Glutamatergic neuron (in vitro differentiated cells): ENCODE measurements around the gene CFTR. TPM values are rescaled to one million over a fixed set of nuclear protein-coding genes. Genes with fewer than 3 reads are reported as not detected.

ENCODE experiments used
- DNase-seq: peaks from one replicate; pipeline ENCODE4 v3.0.0; 2022
- H3K27ac Mint-ChIP-seq: one replicate; pipeline ENCODE4 v1.8.0; 2020; ENCODE audit warnings: mild to moderate bottlenecking, mixed read lengths, inconsistent platforms; ENCODE audit not compliant: unreplicated experiment
- H3K27me3 Mint-ChIP-seq: one replicate; pipeline ENCODE4 v1.8.0; 2020; ENCODE audit warnings: mild to moderate bottlenecking, moderate library complexity, mixed read lengths, inconsistent platforms; ENCODE audit not compliant: unreplicated experiment
- H3K36me3 Mint-ChIP-seq: one replicate; pipeline ENCODE4 v1.8.0; 2020; ENCODE audit warnings: mild to moderate bottlenecking, mixed read lengths, inconsistent platforms; ENCODE audit not compliant: unreplicated experiment
- H3K4me1 Mint-ChIP-seq: one replicate; pipeline ENCODE4 v1.8.0; 2020; ENCODE audit warnings: mild to moderate bottlenecking, low read depth, mixed read lengths, inconsistent platforms; ENCODE audit not compliant: unreplicated experiment
- H3K4me3 Mint-ChIP-seq: one replicate; pipeline ENCODE4 v1.8.0; 2020; ENCODE audit warnings: mild to moderate bottlenecking, mixed read lengths, inconsistent platforms; ENCODE audit not compliant: unreplicated experiment
- H3K9me3 Mint-ChIP-seq: one replicate; pipeline ENCODE4 v1.8.0; 2020; ENCODE audit warnings: mild to moderate bottlenecking, moderate library complexity, mixed read lengths, inconsistent platforms; ENCODE audit not compliant: unreplicated experiment
- CTCF ChIP-seq: fragments of 200-600 bp; sonication (generic); IDR thresholded peaks from one replicate; pipeline ENCODE4 v1.5.0; 2021; ENCODE audit not compliant: partially characterized antibody, unreplicated experiment
- total RNA-seq: library from RNA; stranded (reverse); fragmentation: NEBNext Ultra II Directional; extraction: Animal tissue kit (Norgen Biotek cat#: 25700); gene quantifications from one replicate; pipeline ENCODE4 v1.2.1, GENCODE V29; 2021; ENCODE audit not compliant: unreplicated experiment

Gene CFTR
- total RNA-seq, 1 donor from 2014 or later: not detected

GRCh38 chr7:117489911-117490310, 10.1 kb downstream of the CFTR start:
- Mint-ChIP-seq H3K4me3 (no peak overlapping the region), H3K36me3 (no peaks in the 10 kb centered on the region), H3K4me1 (no peaks in the 10 kb centered on the region), H3K27me3 (no peaks in the 10 kb centered on the region), H3K9me3 (no peaks in the 10 kb centered on the region), H3K27ac (no peak overlapping the region)
- no peak for DNase-seq
- TF ChIP-seq CTCF: no peak

- Mint-ChIP-seq H3K4me3 (no peak overlapping the region), H3K27ac (no peak overlapping the region), H3K36me3 (no peaks in the 10 kb centered on the region), H3K9me3 (no peaks in the 10 kb centered on the region), H3K4me1 (no peaks in the 10 kb centered on the region), H3K27me3 (no peaks in the 10 kb centered on the region)
- TF ChIP-seq CTCF: no peak
- DNase-seq: no peak
These were observed 12.8 kb downstream of the CFTR start for GRCh38 chr7:117492649-117493048.

DNA sequence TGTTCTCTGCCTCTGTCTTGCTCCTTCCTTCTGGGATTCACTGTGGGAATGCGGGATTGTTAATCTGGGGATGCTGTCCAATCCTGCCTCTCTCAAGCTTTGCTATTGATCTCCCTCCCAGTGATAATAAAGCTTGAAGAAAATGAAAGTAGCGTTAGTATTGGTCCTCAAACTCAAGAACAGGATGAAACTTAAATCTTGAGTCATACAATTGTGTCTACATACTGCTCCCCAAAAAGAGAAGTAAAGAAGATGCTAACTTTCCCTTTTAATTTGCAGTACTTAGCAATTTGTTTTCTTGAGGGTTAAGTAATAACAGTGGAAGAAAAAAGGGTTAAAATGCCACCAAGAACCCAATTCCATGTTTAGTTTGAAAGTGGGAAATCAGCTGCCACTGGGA, 13.6 kb downstream of the CFTR start:
- Mint-ChIP-seq H3K9me3 (no peaks in the 10 kb centered on the region), H3K36me3 (no peaks in the 10 kb centered on the region), H3K4me1 (no peaks in the 10 kb centered on the region), H3K4me3 (no peak overlapping the region), H3K27me3 (no peaks in the 10 kb centered on the region), H3K27ac (no peak overlapping the region)
- no peak for TF ChIP-seq CTCF
- no peak for DNase-seq

GRCh38 chr7:117495308-117495707, 15.5 kb downstream of the CFTR start:
- no peaks in the 10 kb centered on the region for H3K4me1 Mint-ChIP-seq
- H3K36me3 Mint-ChIP-seq: no peaks in the 10 kb centered on the region
- DNase-seq: no peak
- H3K27ac Mint-ChIP-seq: no peak overlapping the region
- H3K9me3 Mint-ChIP-seq: no peaks in the 10 kb centered on the region
- no peaks in the 10 kb centered on the region for H3K27me3 Mint-ChIP-seq
- no peak overlapping the region for H3K4me3 Mint-ChIP-seq
- no peak for TF ChIP-seq CTCF

- H3K27ac Mint-ChIP-seq: no peak overlapping the region
- no peaks in the 10 kb centered on the region for H3K27me3 Mint-ChIP-seq
- H3K4me1 Mint-ChIP-seq: no peaks in the 10 kb centered on the region
- no peak for DNase-seq
- H3K4me3 Mint-ChIP-seq: no peak overlapping the region
- no peaks in the 10 kb centered on the region for H3K36me3 Mint-ChIP-seq
- no peak for TF ChIP-seq CTCF
- no peaks in the 10 kb centered on the region for H3K9me3 Mint-ChIP-seq
These were observed 22.5 kb downstream of the CFTR start for GRCh38 chr7:117502331-117502730.
